Thyroid gland (tissue), 4 donors: ENCODE results near the gene PLEKHD1.

ENCODE experiments used
- CTCF ChIP-seq, 6 experiments: fragments of 200-600 bp in 3 of 6; fragments of 450-650 bp in 3 of 6; sonication (generic) in 3 of 6; IDR thresholded peaks; one replicate each; pipeline ENCODE4 v1.5.1; 2016 to 2019; ENCODE audit warnings: antibody characterized with exemption in 6 of 6, mild to moderate bottlenecking in 2 of 6, inconsistent platforms in 1 of 6, moderate library complexity in 1 of 6
- POLR2A ChIP-seq, 2 donors: fragments of 450-650 bp; IDR thresholded peaks; one replicate each; pipeline ENCODE4 v1.6.1; 2017; ENCODE audit warnings: antibody characterized with exemption in 2 of 2, mild to moderate bottlenecking in 2 of 2, moderate library complexity in 1 of 2

DNA sequence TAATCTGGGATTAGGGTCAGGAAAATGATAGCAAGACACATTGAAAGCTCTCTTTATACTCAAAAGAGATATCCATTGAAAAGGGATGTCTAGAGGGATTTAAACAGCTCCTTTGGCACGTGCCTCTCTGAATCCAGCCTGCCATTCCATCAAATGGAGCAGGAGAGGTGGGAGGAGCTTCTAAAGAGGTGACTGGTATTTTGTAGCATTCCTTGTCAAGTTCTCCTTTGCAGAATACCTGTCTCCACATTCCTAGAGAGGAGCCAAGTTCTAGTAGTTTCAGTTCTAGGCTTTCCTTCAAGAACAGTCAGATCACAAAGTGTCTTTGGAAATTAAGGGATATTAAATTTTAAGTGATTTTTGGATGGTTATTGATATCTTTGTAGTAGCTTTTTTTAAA, 25.4 kb upstream of the PLEKHD1 start:
- no peak for TF ChIP-seq CTCF (IDR thresholded peaks at IDR 0.05)
- no peak for TF ChIP-seq POLR2A (IDR thresholded peaks at IDR 0.05)
